Measurements from ENCODE around the gene PERM1. TPM values are rescaled to one million over a fixed set of nuclear protein-coding genes. Genes with fewer than 3 reads are reported as not detected.

PERM1 gene
- total and polyA plus RNA-seq, 9 of the 15 experiments (the other 6 are each of a cell fraction or from before 2014, with no cell fraction given), result not detected

DNA sequence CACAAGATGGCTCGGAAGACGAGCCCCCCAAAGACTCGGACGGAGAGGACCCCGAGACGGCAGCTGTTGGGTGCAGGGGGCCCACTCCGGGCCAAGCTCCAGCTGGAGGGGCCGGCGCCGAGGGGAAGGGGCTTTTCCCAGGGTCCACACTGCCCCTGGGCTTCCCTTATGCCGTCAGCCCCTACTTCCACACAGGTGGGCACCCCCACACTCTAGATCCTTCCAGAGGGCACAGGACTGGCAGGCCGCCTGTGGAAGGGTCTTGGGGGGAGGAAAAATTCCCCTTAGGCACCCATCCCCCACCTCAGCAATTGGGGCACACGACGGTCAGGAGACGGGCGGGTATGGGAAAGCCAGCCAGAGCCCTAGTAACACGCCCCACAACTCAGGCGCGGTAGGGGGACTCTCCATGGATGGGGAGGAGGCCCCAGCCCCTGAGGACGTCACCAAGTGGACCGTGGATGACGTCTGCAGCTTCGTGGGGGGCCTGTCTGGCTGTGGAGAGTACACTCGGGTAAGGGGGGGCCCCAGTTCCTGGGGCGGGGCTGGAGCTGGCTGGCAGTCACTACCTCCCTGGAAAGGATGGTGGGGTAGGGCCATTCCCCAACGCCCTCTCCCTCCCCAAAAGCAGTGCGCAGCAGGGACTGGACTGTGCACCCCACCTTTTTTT, 38.9 kb downstream of the PERM1 start (continued):
- 0 out of 2 replicates have a peak, but pooled peaks have one; percentile 6 for TF ChIP-seq ZKSCAN1 (IDR thresholded peaks at IDR 0.05; ENCODE audit: low read depth, low read length)
- TF ChIP-seq PTRF (tag; IDR thresholded peaks at IDR 0.05), result no peak
- TF ChIP-seq PTTG1 (tag; IDR thresholded peaks at IDR 0.05; ENCODE audit: low read depth), result no peak
- TF ChIP-seq SRSF1 (IDR thresholded peaks at IDR 0.05; ENCODE audit: low read depth, low read length), result 0 out of 2 replicates have a peak, but pooled peaks have one; percentile 12
- TF ChIP-seq, protein P1, sequence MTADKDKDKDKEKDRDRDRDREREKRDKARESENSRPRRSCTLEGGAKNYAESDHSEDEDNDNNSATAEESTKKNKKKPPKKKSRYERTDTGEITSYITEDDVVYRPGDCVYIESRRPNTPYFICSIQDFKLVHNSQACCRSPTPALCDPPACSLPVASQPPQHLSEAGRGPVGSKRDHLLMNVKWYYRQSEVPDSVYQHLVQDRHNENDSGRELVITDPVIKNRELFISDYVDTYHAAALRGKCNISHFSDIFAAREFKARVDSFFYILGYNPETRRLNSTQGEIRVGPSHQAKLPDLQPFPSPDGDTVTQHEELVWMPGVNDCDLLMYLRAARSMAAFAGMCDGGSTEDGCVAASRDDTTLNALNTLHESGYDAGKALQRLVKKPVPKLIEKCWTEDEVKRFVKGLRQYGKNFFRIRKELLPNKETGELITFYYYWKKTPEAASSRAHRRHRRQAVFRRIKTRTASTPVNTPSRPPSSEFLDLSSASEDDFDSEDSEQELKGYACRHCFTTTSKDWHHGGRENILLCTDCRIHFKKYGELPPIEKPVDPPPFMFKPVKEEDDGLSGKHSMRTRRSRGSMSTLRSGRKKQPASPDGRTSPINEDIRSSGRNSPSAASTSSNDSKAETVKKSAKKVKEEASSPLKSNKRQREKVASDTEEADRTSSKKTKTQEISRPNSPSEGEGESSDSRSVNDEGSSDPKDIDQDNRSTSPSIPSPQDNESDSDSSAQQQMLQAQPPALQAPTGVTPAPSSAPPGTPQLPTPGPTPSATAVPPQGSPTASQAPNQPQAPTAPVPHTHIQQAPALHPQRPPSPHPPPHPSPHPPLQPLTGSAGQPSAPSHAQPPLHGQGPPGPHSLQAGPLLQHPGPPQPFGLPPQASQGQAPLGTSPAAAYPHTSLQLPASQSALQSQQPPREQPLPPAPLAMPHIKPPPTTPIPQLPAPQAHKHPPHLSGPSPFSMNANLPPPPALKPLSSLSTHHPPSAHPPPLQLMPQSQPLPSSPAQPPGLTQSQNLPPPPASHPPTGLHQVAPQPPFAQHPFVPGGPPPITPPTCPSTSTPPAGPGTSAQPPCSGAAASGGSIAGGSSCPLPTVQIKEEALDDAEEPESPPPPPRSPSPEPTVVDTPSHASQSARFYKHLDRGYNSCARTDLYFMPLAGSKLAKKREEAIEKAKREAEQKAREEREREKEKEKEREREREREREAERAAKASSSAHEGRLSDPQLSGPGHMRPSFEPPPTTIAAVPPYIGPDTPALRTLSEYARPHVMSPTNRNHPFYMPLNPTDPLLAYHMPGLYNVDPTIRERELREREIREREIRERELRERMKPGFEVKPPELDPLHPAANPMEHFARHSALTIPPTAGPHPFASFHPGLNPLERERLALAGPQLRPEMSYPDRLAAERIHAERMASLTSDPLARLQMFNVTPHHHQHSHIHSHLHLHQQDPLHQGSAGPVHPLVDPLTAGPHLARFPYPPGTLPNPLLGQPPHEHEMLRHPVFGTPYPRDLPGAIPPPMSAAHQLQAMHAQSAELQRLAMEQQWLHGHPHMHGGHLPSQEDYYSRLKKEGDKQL (CRISPR knock-in tag; IDR thresholded peaks at IDR 0.05; ENCODE audit: borderline replicate concordance), result no peak
- TF ChIP-seq ZNF384 (IDR thresholded peaks at IDR 0.05; ENCODE audit: low read depth, low read length), result 0 out of 2 replicates have a peak, but pooled peaks have one; percentile 4
- TF ChIP-seq BHLHE40 (IDR thresholded peaks at IDR 0.05; ENCODE audit: low read length), result no peak
- TF ChIP-seq MBD2 (IDR thresholded peaks at IDR 0.05; ENCODE audit: borderline replicate concordance, low read depth), result peak; percentile 20; the same call in 1 of the 2 replicates
- TF ChIP-seq PRPF4 (IDR thresholded peaks at IDR 0.05; ENCODE audit: insufficient read depth, low read depth, low read length, poor library complexity, severe bottlenecking), result no peak
- no peak for TF ChIP-seq STAT5A (IDR thresholded peaks at IDR 0.05; ENCODE audit: borderline replicate concordance, low read length)
- peak; percentile 60; the same call in 1 of the 2 replicates for TF ChIP-seq MYNN (IDR thresholded peaks at IDR 0.05)
- TF ChIP-seq MYNN (CRISPR knock-in tag; IDR thresholded peaks at IDR 0.05), result no peak
- peak; percentile 50; the same call in 1 of the 2 replicates for TF ChIP-seq RBFOX2 (IDR thresholded peaks at IDR 0.05; ENCODE audit: low read depth, low read length)
- TF ChIP-seq CREB1 (IDR thresholded peaks at IDR 0.05), result peak; percentile 54; the same call in 1 of the 2 replicates
- peak; percentile 47; the same call in 1 of the 2 replicates for TF ChIP-seq CREB1 (CRISPR knock-in tag; IDR thresholded peaks at IDR 0.05)
- TF ChIP-seq, protein P2, sequence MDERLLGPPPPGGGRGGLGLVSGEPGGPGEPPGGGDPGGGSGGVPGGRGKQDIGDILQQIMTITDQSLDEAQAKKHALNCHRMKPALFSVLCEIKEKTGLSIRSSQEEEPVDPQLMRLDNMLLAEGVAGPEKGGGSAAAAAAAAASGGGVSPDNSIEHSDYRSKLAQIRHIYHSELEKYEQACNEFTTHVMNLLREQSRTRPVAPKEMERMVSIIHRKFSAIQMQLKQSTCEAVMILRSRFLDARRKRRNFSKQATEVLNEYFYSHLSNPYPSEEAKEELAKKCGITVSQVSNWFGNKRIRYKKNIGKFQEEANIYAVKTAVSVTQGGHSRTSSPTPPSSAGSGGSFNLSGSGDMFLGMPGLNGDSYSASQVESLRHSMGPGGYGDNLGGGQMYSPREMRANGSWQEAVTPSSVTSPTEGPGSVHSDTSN (CRISPR knock-in tag; IDR thresholded peaks at IDR 0.05; ENCODE audit: low read depth), result no peak
- TF ChIP-seq, protein P2 (tag; conservative IDR thresholded peaks at IDR 0.05; ENCODE audit: low read depth), result no peak
- TF ChIP-seq PHB2 (IDR thresholded peaks at IDR 0.05; ENCODE audit: low read depth), result no peak
- TF ChIP-seq CHD4 (IDR thresholded peaks at IDR 0.05; ENCODE audit: insufficient read depth, insufficient replicate concordance, low read depth, low read length, poor library complexity, severe bottlenecking), result no peak

All from K562 (cell line).